GM18507 (cell line): ENCODE data around the gene MT1X.

Source experiments
- DNase-seq: peaks from one replicate; pipeline ENCODE4 v3.0.0; 2011; ENCODE audit warnings: low read depth; ENCODE audit not compliant: insufficient read length; ENCODE audit errors: extremely low spot score
- FAIRE-seq: peaks from 2 replicates; lab custom pipeline; 2011; peaks lifted over from hg19 to GRCh38; lab: Jason Lieb, UNC

MT1X gene

GRCh38 chr16:56681939-56682702, at the start of gene MT1X:
Gene MT1X, plus strand, starts transcription at chr16:56682470. Its CDS starts 71 bp downstream, at chr16:56682541.
- FAIRE-seq = peak; percentile 95

DNA sequence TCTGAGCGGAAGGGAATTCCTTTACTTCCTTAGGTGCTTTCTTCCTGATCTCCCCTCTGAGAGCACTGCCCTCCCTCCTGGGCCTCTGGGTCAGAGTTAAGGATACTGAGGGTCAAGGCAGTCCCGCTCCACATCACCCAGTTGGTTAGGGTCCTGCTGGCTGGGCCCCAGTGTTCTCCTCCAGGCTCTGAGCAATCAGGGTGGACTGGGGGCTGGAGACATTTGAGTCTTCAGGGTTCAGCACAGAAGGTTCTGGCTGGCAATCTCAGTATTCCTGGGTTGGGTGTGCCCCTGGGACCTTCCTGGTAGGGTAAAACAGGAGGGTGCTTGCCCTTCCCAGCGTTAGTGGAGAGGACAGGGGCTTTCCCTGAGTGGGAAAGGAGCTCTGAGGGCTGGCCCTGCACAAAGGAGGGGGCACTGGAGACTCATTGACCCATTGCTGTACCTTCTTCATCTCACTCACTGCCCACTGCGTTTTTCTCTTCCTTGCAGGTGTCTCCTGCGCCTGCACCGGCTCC, 49.4 kb upstream of the MT1X start:
- FAIRE-seq (no peak), DNase-seq (no peak)

More at GRCh38 chr16:56681939-56682702, at the start of gene MT1X:
- peak; percentile 89 for DNase-seq

GRCh38 chr16:56633535-56633934, 48.7 kb upstream of the MT1X start:
- FAIRE-seq = no peak
- DNase-seq = no peak

GRCh38 chr16:56634715-56635440, 47.4 kb upstream of the MT1X start:
- DNase-seq = no peak

GRCh38 chr16:56635441-56635967, 46.8 kb upstream of the MT1X start:
- FAIRE-seq (no peak), DNase-seq (no peak)

More at GRCh38 chr16:56634715-56635440, 47.4 kb upstream of the MT1X start:
- FAIRE-seq = no peak

- DNase-seq (no peak), FAIRE-seq (no peak)
Observed at GRCh38 chr16:56636616-56637413, 45.5 kb upstream of the MT1X start.

DNA sequence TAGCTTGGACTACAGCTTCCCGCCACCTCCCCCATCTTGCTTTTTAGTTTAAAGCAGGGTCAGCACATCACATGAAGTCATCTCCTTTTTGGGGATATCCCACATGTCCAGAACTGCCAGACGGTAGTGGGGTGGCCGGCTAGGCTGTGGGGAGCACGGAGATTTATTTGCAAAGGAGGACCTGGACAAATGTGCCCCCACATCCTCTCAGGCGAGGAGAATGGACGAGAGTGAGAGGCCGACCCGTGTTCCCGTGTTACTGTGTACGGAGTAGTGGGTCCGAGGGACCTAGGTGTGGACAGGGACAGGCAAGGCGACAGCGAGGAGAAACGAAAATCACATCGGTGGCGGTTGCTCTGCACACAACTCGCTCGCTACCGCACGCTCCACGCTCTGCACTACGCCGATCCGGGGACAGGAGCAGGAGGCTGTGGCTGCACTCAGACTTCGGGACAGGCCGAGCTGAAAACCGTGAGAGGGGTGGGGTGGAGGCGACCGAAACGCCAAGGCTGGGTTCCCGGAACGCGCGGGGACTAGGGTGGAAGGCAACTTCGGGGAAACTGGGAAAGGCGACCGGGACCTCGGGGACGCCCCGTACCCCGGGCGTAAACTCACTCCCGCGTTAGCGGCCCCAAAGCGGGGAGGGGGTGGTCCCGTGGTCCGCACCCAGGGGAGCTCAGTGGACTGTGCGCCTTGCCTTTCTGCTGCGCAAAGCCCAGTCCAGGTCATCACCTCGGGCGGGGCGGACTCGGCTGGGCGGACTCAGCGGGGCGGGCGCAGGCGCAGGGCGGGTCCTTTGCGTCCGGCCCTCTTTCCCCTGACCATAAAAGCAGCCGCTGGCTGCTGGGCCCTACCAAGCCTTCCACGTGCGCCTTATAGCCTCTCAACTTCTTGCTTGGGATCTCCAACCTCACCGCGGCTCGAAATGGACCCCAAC, 44.2 kb upstream of the MT1X start, which contains the start of gene MT1A:
MT1A (plus strand) TSS at position 853 of the 937 bp plus-strand sequence; CDS start at position 926, 73 bp downstream.
- DNase-seq (no peak), FAIRE-seq (no peak)

GRCh38 chr16:56639045-56639444, 43.2 kb upstream of the MT1X start:
- no peak for DNase-seq
- no peak for FAIRE-seq

DNA sequence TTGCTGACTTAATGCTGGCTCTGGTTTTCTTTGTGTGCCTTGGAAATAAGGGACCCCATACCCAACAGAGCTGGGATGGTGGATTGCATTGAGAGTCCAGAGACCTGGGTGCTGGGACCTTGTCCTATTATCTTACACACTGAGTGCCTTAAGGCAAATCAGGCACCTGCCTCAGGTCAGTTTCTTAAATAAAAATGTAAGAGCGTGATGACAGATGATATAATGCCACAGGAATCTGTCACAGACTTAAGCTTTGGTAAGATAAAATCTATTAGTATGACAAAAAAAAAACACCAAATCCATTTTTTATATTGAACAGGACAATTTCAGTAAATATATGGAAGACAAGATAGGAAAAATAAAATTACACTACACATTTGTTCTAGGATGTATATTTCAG, 42.2 kb upstream of the MT1X start:
- FAIRE-seq = no peak
- no peak for DNase-seq

DNA sequence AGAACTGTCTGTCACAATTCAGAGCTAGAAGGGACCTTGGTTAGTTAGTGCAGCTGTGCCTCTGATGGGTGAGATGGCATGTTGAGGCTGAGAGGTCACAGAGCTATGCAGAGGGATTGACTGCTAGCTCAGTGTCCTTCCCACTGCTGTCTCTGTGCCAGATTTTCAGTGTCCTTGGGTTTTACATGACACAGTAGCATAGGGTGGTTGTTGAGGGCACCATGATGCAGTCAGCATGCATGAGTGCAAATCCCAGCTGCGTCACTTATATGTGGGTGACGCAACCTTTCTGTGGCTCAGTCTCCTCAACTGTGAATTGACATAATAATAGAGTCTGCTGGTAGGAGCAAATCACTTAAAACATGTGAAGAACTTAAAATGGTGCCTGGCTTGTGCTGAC, 41.1 kb upstream of the MT1X start:
- FAIRE-seq = no peak
- no peak for DNase-seq

DNA sequence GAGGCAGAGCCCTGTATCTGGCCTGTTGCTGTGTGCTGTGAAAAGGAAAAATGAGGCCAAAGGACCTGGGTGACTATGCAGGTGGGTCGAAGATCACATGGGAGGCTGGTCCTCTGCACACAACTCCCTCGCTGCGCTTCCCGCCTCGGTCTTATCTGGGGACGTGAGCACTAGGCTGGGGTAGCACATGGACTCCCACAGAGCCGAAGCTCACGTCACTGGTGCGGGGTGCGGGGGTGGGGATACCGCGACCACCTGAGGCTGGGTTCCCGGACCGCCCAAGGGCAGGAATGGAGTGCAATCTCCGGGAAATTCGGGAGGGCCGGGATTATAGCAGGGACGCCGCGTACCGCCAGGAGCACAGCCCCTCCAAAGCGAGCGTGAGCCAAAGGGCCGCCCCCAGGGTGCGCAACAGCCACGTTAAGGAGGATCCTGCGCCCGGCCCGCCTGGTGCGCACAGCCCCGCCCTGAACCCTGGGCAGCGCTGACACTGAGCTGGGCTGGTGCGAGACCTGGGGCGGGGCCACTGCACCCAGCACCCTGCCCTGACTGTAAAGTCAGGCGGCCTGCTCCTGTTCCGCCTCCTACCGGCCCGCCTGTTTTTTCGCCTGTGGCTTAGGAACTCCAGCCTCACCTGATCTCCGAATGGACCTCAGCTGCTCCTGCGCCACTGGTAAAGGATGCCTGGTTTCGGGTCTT, 39.0 kb upstream of the MT1X start:
- no peak for FAIRE-seq
- no peak for DNase-seq

DNA sequence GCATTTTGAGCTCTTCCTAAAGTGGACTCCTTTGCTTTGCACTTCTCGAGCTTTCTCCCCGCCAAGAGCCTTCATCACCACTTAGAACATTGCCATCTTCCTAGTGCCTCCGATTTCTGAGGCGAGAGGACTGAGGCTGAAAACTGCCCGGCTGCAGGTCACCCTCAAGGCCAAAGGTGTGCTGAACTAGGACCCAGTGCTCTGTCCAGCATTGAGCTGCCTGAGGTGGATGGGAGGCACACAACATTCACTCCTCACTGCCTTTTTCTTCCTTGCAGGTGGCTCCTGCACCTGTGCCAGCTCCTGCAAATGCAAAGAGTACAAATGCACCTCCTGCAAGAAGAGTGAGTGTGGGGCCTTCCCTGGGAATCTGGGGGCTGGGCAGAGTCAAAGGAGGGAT, 38.4 kb upstream of the MT1X start:
- FAIRE-seq (no peak), DNase-seq (no peak)

DNA sequence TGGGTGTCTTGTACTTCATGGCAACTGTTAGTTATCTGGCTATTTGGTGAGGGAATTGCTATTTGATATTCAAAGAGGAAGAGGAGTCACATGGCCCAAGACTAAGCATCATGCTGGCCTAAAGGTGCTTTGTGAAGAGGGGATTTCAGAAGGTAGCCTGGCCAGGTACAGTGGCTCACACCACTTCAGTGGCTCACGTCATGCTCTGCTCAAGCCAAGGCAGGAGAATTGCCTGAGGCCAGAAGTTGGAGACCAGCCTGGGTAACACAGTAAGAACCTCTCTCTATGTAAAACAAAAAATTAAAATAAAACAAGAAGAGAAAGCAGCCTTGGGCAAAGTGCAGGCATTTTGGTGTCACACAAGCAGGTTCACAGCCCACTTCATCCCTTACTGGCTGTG, 37.0 kb upstream of the MT1X start:
- no peak for DNase-seq
- no peak for FAIRE-seq

- FAIRE-seq (no peak), DNase-seq (no peak)
Observed at GRCh38 chr16:56645838-56646237, 36.4 kb upstream of the MT1X start.

DNA sequence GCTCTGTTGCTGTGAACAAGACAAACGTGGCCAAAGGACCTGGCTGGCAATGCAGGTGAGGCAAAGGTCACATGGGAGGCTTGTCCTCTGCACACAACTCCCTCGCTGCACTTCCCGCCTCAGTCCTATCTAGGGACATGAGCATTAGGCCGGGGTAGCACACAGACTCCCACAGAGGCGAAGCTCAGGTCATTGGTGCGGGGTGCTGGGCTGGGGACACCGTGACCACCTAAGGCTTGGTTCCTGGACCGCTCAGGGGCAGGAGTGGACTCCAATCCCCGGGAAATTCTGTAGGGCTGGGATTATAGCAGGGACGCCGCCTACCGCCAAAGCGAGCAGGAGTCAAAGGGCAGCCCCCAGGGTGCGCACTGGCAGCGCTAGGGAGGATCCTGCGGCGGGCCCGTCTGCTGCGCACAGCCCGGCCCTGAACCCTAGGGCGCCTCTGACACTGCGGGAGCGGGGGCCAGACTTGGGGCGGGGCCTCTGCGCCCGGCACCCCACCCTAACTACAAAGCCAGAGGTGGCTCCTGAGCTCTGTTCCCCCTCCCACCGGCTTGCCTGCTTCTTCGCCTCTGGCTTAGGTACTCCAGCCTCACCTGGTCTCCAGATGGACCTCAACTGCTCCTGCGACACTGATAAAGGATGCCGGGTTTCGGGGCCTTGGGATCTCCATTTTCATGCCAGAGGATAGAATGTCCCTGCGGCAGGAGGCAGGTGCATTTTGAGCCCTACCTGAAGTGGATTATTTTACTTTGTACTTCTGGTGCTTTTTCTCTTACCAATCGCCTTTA, 34.4 kb upstream of the MT1X start:
- FAIRE-seq (no peak), DNase-seq (no peak)

GRCh38 chr16:56649271-56649670, 33.0 kb upstream of the MT1X start:
- FAIRE-seq = no peak
- no peak for DNase-seq

DNA sequence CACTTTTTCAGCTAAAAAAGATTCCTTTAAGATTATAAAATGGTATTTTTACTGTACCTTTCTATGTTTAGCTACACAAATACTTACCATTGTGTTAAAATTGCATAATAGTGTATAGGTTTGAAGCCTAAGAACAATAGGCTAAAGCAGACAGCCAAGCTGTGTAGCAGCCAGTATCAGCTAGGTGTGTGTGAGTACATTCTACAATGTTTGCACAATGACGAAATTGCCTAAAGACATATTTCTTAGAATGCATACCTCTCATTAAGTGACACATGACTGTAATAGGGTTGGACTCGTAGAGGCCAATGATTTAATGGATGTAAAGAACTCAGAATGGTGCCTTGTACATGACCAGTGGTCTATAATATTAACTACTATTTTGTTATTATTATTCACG, 32.5 kb upstream of the MT1X start:
- FAIRE-seq (no peak), DNase-seq (no peak)
